HS-5 (cell line): Measurements from ENCODE around the gene CLEC18C.
"Not testable (repeated sequence)": the region's sequence is repeated elsewhere in the genome, so short reads cannot be mapped to it uniquely, and the experiment has no call there.

ENCODE experiments used
- DNase-seq: peaks from one replicate; pipeline ENCODE4 v3.0.0-alpha.2; 2012; ENCODE audit warnings: low read depth

Gene CLEC18C

DNA sequence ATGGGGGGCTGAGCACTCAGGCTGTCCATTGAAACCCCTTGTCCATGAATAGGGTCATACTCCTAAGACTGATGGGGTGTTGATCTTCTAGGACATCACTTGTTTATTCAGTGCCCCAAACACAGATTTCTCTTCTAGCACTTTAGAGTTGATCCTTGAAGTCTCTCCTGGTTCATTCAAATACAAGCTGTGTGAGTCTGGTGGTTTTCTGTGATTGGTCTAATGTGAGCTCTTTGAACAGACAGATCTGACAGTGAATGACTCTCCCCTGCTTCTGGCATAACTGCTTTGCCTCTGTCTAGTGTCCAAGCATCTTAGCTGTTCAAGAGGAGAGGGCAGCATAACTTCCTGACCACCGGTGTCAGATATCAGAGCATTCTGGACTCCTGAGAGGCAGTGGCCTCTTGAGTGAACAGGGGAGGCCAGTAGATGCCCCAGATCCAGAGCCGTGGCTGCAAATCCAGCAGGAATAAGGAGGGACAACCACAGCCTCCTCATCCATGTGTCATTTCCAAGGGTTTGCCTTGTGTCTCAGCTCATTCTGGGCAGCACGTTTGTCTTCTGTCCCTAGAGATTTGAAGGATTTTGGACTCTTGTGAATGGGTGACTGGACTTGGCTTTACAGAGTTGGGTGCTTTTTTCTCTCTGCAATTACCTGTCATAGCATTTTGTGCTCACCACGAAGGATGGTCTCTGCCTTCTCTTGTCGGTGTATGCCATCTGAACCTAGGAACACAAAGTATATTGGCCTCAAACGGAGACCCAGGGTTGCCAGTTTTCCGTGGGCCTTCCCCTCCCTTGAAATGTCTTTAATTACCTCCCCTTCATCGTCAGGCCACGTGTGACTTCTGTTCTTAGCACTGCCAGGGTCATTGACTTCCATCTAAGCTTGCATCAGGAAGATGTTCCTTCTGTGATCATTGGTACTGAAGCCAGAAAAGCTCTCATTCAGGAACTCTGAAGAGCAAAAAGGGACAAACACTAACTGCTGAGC lies 13.9 kb upstream of the CLEC18C start:
- no peak for DNase-seq

DNA sequence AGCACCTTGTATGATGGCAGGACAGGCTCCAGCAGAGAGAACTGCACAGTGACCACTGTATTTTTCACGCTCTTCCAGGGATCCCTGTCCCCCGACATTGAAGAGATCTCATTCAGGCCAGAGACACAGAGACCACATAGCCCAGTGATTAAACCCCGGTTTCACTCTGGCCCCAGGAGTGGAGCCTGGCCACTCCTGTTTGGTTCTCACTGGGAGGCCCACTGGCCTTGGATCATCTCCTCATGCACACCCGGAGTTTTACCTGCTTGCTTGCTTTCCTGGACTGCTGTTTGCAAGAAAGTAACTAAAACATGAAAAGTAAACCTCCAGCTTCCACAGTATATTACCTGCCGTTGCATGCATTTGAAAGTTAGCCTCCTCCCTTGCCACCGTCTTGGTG lies 13.2 kb upstream of the CLEC18C start:
- no peak for DNase-seq

GRCh38 chr16:70160821-70161220 lies 12.8 kb upstream of the CLEC18C start:
- no peak for DNase-seq

- no peak for DNase-seq
These were observed 12.2 kb upstream of the CLEC18C start for GRCh38 chr16:70161350-70161749.

- peak; percentile 63 for DNase-seq
These were observed 11.5 kb upstream of the CLEC18C start for GRCh38 chr16:70162041-70162451.

DNA sequence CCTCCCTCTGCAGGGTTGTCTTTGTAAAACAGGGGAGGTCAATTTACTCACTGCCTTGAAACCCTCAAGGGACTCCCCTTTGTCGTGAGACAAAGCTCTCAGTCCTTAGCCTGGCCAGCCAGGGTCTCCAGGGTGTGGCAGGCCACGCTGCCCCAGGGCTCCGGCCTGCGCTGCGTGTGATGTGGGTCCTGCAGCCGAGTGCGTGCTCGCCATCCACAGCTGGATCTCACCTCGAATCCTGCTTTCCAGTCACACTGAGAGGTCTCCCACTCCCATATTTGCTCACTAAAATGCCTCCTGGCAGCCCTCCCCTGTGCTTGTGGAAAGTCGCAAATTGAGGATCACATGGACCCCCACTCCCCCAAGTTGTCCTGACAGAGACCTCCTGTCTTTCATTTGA lies 10.0 kb upstream of the CLEC18C start:
- no peak for DNase-seq

GRCh38 chr16:70166688-70167087 lies 6.9 kb upstream of the CLEC18C start:
- not testable (repeated sequence) for DNase-seq

- not testable (repeated sequence) for DNase-seq
These were observed 329 bp downstream of the CLEC18C start for GRCh38 chr16:70173916-70174315.

DNA sequence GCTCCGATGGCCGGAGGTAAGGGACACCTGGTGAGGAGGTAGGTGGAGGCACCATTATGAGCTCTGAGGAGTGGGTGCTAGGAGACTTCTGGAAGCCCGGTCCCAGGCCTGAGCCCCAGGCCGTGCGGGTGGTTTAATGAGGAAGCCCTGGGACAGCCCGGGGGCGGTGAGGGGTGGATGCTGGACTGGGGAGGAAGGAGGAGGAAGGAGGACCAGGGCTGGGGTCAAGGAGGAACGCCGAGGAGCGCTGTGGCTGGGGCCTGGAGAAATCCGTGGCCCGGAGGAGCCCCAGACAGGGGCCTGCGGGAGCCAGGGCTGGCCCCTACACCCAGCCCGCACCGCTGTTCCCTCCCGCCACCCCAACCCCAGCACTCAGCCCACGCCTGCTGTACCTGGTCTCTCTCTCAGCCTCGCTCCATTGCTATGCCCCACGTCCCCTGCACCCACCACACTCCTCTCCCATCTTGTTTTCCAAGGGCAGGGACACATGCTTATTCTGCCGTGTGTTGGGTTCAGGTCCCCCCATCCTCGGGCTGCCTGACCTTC lies 873 bp downstream of the CLEC18C start:
- not testable (repeated sequence) for DNase-seq

DNA sequence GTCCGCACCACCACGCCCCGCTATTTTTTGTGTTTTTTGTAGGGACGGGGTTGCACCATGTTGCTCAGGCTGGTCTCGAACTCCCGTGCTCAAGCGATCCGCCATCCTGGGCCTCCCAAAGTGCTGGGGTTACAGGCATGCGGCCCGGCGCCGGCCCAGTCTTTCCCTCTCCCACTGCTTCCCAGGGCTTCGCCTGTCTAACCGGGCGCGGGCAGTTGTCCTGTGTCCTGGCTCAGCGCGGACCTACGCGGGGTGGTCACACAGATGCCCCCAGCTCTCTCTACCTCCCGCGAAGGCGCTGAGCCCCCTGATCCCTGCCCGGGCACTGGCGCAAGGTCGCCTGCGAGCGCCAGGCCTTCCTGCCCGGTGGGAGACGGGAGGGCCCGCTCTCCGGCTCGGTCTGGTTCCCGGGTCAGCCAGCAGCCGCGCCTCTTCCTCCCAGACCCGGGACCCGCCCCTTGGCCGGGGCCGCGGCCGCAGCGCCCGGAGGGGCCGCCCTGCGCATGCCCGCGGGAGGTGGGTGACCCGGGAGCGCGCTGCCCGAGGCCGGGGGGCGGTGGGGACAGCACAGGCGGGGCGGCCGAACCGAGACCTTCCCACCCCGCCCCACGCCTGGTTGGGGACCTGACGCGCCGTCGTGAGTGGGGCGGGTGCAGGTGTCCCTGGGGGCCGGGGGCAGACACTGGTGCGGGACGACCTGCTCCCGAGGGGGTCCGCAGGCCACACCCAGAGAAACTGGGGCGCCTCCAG lies 14.4 kb downstream of the CLEC18C start:
- DNase-seq, result not testable (repeated sequence)

DNA sequence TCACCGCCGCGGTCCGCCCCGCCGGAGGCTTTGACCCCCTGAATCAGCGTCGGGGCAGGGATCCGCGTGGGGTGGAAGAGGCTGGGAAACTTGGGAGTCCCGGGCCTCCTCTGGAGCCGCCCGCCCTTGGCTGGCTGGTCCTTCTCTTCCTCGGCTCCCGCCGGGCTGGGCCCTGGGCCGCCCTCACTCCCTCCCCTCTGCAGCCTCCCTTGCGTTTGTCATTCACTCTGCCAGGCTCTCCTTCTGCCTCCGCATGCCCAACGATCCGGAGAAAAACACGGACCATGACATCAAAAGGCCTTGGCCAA lies 15.0 kb downstream of the CLEC18C start:
- DNase-seq, result not testable (repeated sequence)

- DNase-seq, result not testable (repeated sequence)
These were observed 17.0 kb downstream of the CLEC18C start for GRCh38 chr16:70190574-70190973.

GRCh38 chr16:70196683-70197300 lies 23.2 kb downstream of the CLEC18C start:
- not testable (repeated sequence) for DNase-seq

GRCh38 chr16:70197611-70198010 lies 24.0 kb downstream of the CLEC18C start:
- DNase-seq, result not testable (repeated sequence)

- DNase-seq, result not testable (repeated sequence)
These were observed 24.6 kb downstream of the CLEC18C start for GRCh38 chr16:70198230-70198629.

DNA sequence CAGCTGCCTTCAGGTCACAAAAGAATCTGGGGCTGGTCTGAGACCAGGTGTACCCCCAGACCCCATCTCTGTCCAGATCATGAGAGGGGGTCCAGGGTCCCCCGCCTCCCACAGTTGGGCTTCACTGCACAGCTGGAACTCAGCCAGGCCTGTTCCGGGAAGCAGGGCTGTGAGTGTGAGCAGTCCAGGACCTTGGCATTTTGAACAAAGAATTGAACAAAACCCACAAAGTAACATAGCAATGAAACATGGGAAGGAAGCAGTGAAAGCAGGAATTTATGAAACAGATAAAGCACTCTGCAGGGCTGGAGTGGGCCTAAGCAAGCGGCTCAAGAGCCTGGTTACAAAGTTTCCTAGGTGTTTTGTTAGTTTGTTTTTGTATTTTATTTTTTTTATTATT lies 25.1 kb downstream of the CLEC18C start:
- not testable (repeated sequence) for DNase-seq

DNA sequence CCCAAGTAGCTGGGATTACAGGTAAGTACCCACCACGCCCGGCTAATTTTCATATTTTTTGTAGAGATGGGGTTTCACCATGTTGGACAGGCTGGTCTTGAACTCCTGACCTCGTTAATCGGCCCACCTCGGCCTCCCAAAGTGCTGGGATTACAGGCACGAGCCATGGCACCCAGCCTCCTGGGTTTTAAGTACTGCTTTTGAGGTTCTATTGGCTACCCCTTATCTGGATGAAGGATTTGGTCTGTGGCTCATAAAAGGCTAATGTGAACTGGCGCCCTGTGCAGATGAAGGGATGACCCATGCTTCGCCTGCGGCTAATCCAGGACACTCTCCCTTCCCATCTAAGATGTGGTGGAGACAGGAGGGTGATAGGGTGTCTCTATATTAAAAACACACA lies 25.6 kb downstream of the CLEC18C start:
- DNase-seq, result not testable (repeated sequence)

DNA sequence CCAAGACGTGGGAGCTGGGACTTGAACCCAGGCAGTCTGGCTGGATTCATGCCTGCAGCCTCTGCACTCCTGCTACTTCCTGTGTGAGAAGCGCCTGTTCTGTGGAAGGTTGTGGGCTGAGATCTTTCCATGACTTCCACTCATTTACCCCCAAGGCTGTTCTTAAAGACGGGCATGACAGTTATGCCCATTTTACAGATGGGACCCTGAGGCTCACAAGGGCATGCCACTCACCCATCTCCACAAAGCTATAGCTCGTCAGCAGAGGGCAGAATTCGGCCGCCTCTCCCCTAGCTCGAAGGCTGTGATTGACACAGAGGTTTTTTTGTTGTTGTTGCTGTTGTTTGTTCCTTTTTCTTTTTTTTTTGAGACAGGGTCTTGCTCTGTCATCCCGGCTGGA lies 26.5 kb downstream of the CLEC18C start:
- not testable (repeated sequence) for DNase-seq

DNA sequence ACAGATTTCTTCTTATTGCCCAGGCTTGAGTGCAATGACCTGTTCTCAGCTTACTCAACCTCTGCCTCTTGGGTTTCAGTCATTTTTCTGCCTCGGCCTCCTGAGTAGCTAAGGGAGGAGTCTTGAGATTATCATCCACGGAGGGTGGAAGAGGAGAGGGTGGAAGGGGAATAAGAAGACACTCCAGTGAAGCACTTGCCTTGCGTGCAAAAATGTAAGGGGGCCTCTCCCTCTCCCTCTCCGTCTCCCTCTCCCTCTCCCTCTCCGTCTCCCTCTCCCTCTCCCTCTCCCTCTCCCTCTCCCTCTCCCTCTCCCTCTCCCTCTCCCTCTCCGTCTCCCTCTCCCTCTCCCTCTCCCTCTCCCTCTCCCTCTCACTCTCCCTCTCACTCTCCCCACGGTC lies 29.9 kb downstream of the CLEC18C start:
- not testable (repeated sequence) for DNase-seq

DNA sequence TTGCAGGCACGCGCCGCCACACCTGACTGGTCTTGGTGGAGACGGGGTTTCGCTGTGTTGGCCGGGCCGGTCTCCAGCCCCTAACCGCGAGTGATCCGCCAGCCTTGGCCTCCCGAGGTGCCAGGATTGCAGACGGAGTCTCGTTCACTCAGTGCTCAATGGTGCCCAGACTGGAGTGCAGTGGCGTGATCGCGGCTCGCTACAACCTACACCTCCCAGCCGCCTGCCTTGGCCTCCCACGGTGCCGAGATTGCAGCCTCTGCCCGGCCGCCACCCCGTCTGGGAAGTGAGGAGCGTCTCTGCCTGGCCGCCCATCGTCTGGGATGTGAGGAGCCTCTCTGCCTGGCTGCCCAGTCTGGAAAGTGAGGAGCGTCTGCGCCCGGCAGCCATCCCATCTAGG lies 30.4 kb downstream of the CLEC18C start:
- DNase-seq, result not testable (repeated sequence)

DNA sequence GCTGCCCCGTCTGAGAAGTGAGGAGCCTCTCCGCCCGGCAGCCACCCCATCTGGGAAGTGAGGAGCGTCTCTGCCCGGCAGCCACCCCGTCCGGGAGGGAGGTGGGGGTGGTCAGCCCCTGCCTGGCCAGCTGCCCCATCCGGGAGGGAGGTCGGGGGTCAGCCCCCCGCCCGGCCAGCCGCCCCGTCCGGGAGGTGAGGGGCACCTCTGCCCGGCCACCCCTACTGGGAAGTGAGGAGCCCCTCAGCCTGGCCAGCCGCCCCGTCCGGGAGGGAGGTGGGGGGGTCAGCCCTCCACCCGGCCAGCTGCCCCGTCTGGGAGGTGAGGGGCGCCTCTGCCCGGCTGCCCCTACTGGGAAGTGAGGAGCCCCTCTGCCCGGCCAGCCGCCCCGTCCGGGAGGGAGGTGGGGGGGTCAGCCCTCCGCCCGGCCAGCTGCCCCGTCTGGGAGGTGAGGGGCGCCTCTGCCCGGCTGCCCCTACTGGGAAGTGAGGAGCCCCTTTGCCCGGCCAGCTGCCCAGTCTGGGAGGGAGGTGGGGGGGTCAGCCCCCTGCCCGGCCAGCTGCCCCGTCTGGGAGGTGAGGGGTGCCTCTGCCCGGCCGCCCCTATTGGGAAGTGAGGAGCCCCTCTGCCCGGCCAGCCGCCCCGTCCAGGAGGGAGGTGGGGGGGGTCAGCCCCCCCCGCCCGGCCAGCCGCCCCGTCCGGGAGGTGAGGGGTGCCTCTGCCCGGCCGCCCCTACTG lies 31.2 kb downstream of the CLEC18C start:
- DNase-seq, result not testable (repeated sequence)

GRCh38 chr16:70206382-70206781 lies 32.8 kb downstream of the CLEC18C start:
- DNase-seq, result not testable (repeated sequence)
